Lower leg skin (tissue), 3 donors: ENCODE measurements around the gene DDX56.

Source experiments
- CTCF ChIP-seq, 3 donors: fragments of 450-650 bp; IDR thresholded peaks; one replicate each; pipeline ENCODE4 v1.5.1; 2016; ENCODE audit warnings: antibody characterized with exemption in 3 of 3, mild to moderate bottlenecking in 3 of 3, moderate library complexity in 2 of 3
- POLR2A ChIP-seq, 2 donors: fragments of 450-650 bp; IDR thresholded peaks; one replicate each; pipeline ENCODE4 v1.6.1; 2016 to 2017; ENCODE audit warnings: antibody characterized with exemption in 2 of 2, mild to moderate bottlenecking in 1 of 2, moderate library complexity in 1 of 2

- TF ChIP-seq POLR2A (IDR thresholded peaks at IDR 0.05) (no peak), CTCF (IDR thresholded peaks at IDR 0.05) (no peak)
Measured at GRCh38 chr7:44590910-44591309, 17.2 kb upstream of the DDX56 start.
